GM13976 (cell line): Measurements from ENCODE around the gene ERC2.

ENCODE experiments used
- DNase-seq: peaks from one replicate; pipeline ENCODE4 v3.0.0; 2012; ENCODE audit warnings: low spot score
- CTCF ChIP-seq: IDR thresholded peaks from 2 replicates; pipeline ENCODE4 v1.5.1; 2012; ENCODE audit warnings: borderline replicate concordance, mild to moderate bottlenecking; ENCODE audit not compliant: insufficient read depth; ENCODE audit errors: extremely low read depth, missing control alignments, control extremely low read depth
- in situ Hi-C: fragments of 300-500 bp; cut with MboI; formaldehyde crosslinking; loops from one replicate; pipeline ENCODE4 v1.12.0; 2022; ENCODE audit warnings: low sequenced_read_pairs, mixed read lengths, inconsistent platforms; ENCODE audit not compliant: unreplicated experiment

Gene ERC2

GRCh38 chr3:55775366-55776154 lies 692.7 kb downstream of the ERC2 start:
- no peak for DNase-seq
- in situ Hi-C loops: no loop called here
- no peak for TF ChIP-seq CTCF

DNA sequence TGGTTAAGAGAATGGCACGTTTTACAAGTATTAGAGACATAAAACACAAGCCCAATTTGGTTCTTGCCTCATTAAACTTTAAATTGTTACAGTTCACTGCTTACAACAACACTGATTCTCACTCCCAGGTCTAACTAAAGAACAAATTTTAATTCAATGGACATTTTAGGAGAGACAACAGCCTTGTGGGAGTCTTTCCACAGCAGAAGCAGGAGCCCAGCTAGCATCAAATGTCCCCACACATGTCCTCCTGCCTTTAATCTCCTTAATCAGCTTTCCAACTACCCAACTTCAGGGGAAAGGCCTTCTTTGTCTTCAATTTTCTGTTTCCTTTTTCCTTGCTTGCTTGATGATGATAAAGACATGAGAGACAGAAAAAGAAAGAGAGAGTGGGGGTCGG lies 693.4 kb downstream of the ERC2 start:
- DNase-seq: no peak
- TF ChIP-seq CTCF: no peak
- in situ Hi-C loops: no loop called here

GRCh38 chr3:55771503-55771902 lies 696.8 kb downstream of the ERC2 start:
- in situ Hi-C loops: no loop called here
- no peak for DNase-seq
- no peak for TF ChIP-seq CTCF

GRCh38 chr3:55770077-55770476 lies 698.2 kb downstream of the ERC2 start:
- no peak for DNase-seq
- no peak for TF ChIP-seq CTCF

DNA sequence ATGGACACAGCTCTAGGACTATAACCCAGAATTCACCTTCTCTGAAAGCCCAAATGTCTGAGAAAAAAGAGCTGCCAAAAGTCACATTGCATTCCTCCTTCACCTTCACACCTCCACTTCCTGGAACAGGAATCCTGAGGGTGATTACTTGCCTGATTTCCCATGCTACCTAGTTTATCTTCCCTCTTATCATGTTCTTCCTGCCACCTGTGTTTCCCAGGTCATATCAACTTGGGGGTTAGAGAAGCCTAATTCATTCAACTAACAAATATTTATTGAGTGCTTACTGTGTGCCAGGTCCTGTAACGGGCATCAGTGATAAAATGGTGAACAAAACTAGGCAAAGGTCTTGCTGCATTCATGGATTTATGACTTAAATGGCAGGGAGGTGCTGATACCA lies 701.5 kb downstream of the ERC2 start:
- in situ Hi-C loops: no loop called here
- DNase-seq: no peak
- no peak for TF ChIP-seq CTCF

More at GRCh38 chr3:55770077-55770476, 698.2 kb downstream of the ERC2 start:
- in situ Hi-C loops: no loop called here

DNA sequence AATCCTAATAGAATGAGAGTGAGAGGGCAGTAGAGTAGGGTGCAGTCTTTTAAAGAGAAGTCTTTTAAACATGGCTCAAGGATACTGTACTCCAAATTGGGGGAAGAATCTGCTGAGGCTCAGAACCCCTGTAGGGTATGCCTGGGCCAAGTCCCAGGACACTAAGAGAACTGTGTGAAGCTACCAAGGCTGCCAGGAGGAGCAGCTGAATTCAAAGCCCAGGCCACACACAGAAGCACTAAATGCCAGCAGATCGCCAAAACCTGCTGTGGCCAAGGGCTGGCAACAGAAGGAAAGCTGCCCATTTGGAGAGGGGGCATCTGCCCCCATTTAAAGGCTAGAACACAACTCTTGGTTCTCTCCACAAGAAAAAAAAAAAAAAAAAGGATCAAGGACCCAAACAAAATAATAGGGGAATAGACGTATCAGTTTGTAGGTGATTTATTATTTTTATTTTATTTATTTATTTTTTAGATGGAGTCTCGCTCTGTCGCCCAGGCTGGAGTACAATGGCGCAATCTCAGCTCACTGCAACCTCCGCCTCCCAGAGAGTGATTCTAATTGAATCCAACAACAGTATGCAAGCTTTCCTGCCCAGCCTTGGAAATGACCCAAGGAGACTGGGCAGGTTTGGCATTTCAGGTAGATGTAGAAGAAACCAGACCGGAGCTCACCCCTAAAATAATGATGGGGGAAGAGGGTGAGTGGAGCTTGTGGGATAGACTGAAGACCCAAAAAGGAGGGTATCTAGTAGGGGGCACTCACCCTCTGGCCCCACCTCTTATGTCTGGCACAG lies 702.2 kb downstream of the ERC2 start:
- DNase-seq: no peak
- TF ChIP-seq CTCF: no peak
- in situ Hi-C loops: no loop called here
